Stimulated activated CD4-positive, alpha-beta T cell treated with anti-CD3 and anti-CD28 coated beads, Interleukin-4, amount 100 ng/mL, for 4 hours (primary cell): ENCODE data around the gene ZNF641.
A peak's percentile ranks its signal among the peaks of the same experiment; 100 is the strongest.
"Not testable (repeated sequence)": the region's sequence is repeated elsewhere in the genome, so short reads cannot be mapped to it uniquely, and the experiment has no call there.

Experiments
- DNase-seq, 2 experiments: peaks; one replicate each; pipeline ENCODE4 v3.0.0-alpha.2; 2020

Gene ZNF641

GRCh38 chr12:48333680-48334079 lies 17.0 kb downstream of the ZNF641 start:
- DNase-seq: not testable (repeated sequence)

- no peak for DNase-seq
Measured at GRCh38 chr12:48331399-48331798, 19.3 kb downstream of the ZNF641 start.

GRCh38 chr12:48329199-48329939 lies 21.4 kb downstream of the ZNF641 start:
- DNase-seq: no peak

- DNase-seq: no peak
Measured at GRCh38 chr12:48316491-48316890, 34.2 kb downstream of the ZNF641 start.

- no peak for DNase-seq
Measured at GRCh38 chr12:48311313-48311712, 39.4 kb downstream of the ZNF641 start.

GRCh38 chr12:48307269-48307668 lies 43.5 kb downstream of the ZNF641 start:
- DNase-seq: no peak

GRCh38 chr12:48305190-48305589 lies 45.5 kb downstream of the ZNF641 start:
- DNase-seq: no peak

GRCh38 chr12:48302161-48302911 lies 48.4 kb downstream of the ZNF641 start:
- DNase-seq: no peak

- DNase-seq: no peak
Measured at GRCh38 chr12:48300774-48301173, 49.9 kb downstream of the ZNF641 start.

GRCh38 chr12:48296586-48297282 lies 54.0 kb downstream of the ZNF641 start:
- peak; percentile 43 to 46 for DNase-seq

- DNase-seq: no peak
Measured at GRCh38 chr12:48292040-48292439, 58.7 kb downstream of the ZNF641 start.

GRCh38 chr12:48291511-48291910 lies 59.2 kb downstream of the ZNF641 start:
- no peak for DNase-seq

GRCh38 chr12:48288387-48289268 lies 62.1 kb downstream of the ZNF641 start:
- DNase-seq: no peak
